K562 (cell line): ENCODE data around the gene NEURL1. TPM values are rescaled to one million over a fixed set of nuclear protein-coding genes. Genes with fewer than 3 reads are reported as not detected.

Experiments
- ATAC-seq: fragments of 200-7000 bp; cut with Tn5 transposase; 3 replicates; pipeline ENCODE4 v1.9.1; 2020; ENCODE audit warnings: moderate library complexity
- BruUV-seq: library from RNA; stranded (reverse); fragments of 400-500 nt; replicated peaks from 2 replicates; lab custom pipeline; 2021; lab: Mats Ljungman, UMichigan
- CTCF ChIA-PET: fragments of 300-600 bp; formaldehyde crosslinking; extraction: SDS; loops from one replicate; lab custom pipeline; 2021; ENCODE audit warnings: low intra/inter-chr PET ratio; lab: Yijun Ruan, JAX
- POLR2A ChIA-PET: fragments of 300-600, 350-650 bp; sonication (Branson Sonifier 250); formaldehyde crosslinking; extraction: SDS; loops from one replicate; lab custom pipeline; 2021; ENCODE audit warnings: antibody characterized with exemption, inconsistent platforms; lab: Yijun Ruan, JAX
- DNase-seq, 4 experiments: peaks; one replicate each; pipeline versions ENCODE4 v3.0.0 to v3.0.0-alpha.2; 2011 to 2018; ENCODE audit warnings: low spot score in 3 of 4, mixed read lengths in 3 of 4; ENCODE audit errors: extremely low read depth in 1 of 4
- FAIRE-seq: peaks from 2 replicates; lab custom pipeline; 2011; peaks lifted over from hg19 to GRCh38; lab: Jason Lieb, UNC
- H2AFZ ChIP-seq: 2 replicates; pipeline ENCODE4 v1.6.0; 2011; ENCODE audit warnings: low read depth, low read length, control low read depth, inconsistent platforms
- H3K27ac ChIP-seq: fragments of 200-600 bp; 3 replicates; pipeline ENCODE4 v1.8.0; 2011; ENCODE audit warnings: low read depth, mild to moderate bottlenecking, control low read depth, inconsistent platforms, low read length, moderate library complexity, mixed read lengths; ENCODE audit errors: extremely low read depth
- H3K27me3 ChIP-seq, 2 experiments: fragments of 300-600 bp in 1 of 2; 2 replicates in 1 of 2; 3 replicates in 1 of 2; pipeline versions ENCODE4 v1.6.0 to v1.8.0; 2011; ENCODE audit warnings: inconsistent platforms in 2 of 2, low read length in 2 of 2, mild to moderate bottlenecking in 1 of 2, mixed read lengths in 1 of 2, moderate library complexity in 1 of 2; ENCODE audit not compliant: control insufficient read depth in 2 of 2, insufficient read depth in 2 of 2
- H3K36me3 ChIP-seq: fragments of 300-600 bp; 3 replicates; pipeline ENCODE4 v1.8.0; 2011; ENCODE audit warnings: mild to moderate bottlenecking, low read length, inconsistent platforms; ENCODE audit not compliant: control insufficient read depth, insufficient read depth
- H3K4me1 ChIP-seq, 2 experiments: fragments of 200-600 bp in 1 of 2; replicated peaks in 1 of 2; 2 replicates in 1 of 2; 3 replicates in 1 of 2; pipeline versions ENCODE4 v1.5.1 to v1.8.0; 2011; ENCODE audit warnings: inconsistent platforms in 2 of 2, low read length in 2 of 2, mild to moderate bottlenecking in 1 of 2, mixed read lengths in 1 of 2, moderate library complexity in 1 of 2; ENCODE audit not compliant: control insufficient read depth in 2 of 2, insufficient read depth in 2 of 2
- H3K4me2 ChIP-seq: 2 replicates; pipeline ENCODE4 v1.6.1; 2011; ENCODE audit warnings: low read length, control low read depth, inconsistent platforms, mixed read lengths; ENCODE audit not compliant: insufficient read depth
- H3K4me3 ChIP-seq: fragments of 200-600 bp; sonication (generic), shearing (Covaris generic); 2 replicates; pipeline ENCODE4 v1.5.1; 2016; ENCODE audit warnings: control low read depth, inconsistent platforms
- H3K79me2 ChIP-seq: fragments of 200-600 bp; 3 replicates; pipeline ENCODE4 v1.8.0; 2011; ENCODE audit warnings: low read length, inconsistent platforms; ENCODE audit not compliant: control insufficient read depth, insufficient read depth
- H3K9ac ChIP-seq, 2 experiments: 2 replicates each; pipeline versions ENCODE4 v1.6.0 to v1.6.1; 2011; ENCODE audit warnings: low read depth in 2 of 2, low read length in 2 of 2, control low read depth in 1 of 2, inconsistent platforms in 1 of 2, mild to moderate bottlenecking in 1 of 2, mixed read lengths in 1 of 2; ENCODE audit not compliant: insufficient read depth in 1 of 2
- H3K9me1 ChIP-seq: one replicate; pipeline ENCODE4 v1.6.0; 2011; ENCODE audit warnings: inconsistent platforms, mild to moderate bottlenecking, low read length, moderate library complexity; ENCODE audit not compliant: control insufficient read depth, insufficient read depth
- H3K9me3 ChIP-seq: replicated peaks from 2 replicates; pipeline ENCODE4 v1.5.1; 2011; ENCODE audit warnings: low read depth, low read length, inconsistent platforms; ENCODE audit not compliant: control insufficient read depth, insufficient read depth
- H4K20me1 ChIP-seq: replicated peaks from 2 replicates; pipeline ENCODE4 v1.6.1; 2011; ENCODE audit warnings: low read length, inconsistent platforms, mixed read lengths; ENCODE audit not compliant: control insufficient read depth, insufficient read depth
- DACH1 ChIP-seq: fragments of 450-650 bp; IDR thresholded peaks from 2 replicates; pipeline ENCODE4 v1.6.1; 2018; ENCODE audit not compliant: partially characterized antibody
- MTF1 ChIP-seq: fragments of 250-450 bp; sonication (Bioruptor Pico); IDR thresholded peaks from 2 replicates; pipeline ENCODE4 v1.9.0; 2021; ENCODE audit warnings: moderate library complexity, mild to moderate bottlenecking, inconsistent platforms, borderline replicate concordance
- MYBL2 ChIP-seq, 2 experiments: fragments of 450-650 bp in 1 of 2; sonication (generic) in 1 of 2; formaldehyde crosslinking in 1 of 2; IDR thresholded peaks; 2 replicates each; pipeline versions ENCODE4 v1.6.1 to v1.8.1; 2017 to 2022; ENCODE audit warnings: borderline replicate concordance in 1 of 2, inconsistent platforms in 1 of 2, low read depth in 1 of 2, mild to moderate bottlenecking in 1 of 2, missing genetic modification reagents in 1 of 2, moderate library complexity in 1 of 2
- POLR2H ChIP-seq: IDR thresholded peaks from 2 replicates; pipeline ENCODE4 v1.6.1; 2016; ENCODE audit warnings: missing genetic modification characterization, low read depth, mild to moderate bottlenecking, control low read depth, missing compliant biosample characterization, moderate library complexity
- ZNF668 ChIP-seq: fragments of 250-450 bp; sonication (Bioruptor Pico); IDR thresholded peaks from 2 replicates; pipeline ENCODE4 v1.8.0; 2022; ENCODE audit warnings: mild to moderate bottlenecking, inconsistent platforms
- ZNF717 ChIP-seq: fragments of 250-450 bp; sonication (Bioruptor Pico); IDR thresholded peaks from 2 replicates; pipeline ENCODE4 v1.5.0; 2021
- WGBS: fragments of 100-300 bp; shearing (Covaris generic); methylation state at CpG from one replicate; pipeline ENCODE4 v1.1.6; 2016; ENCODE audit warnings: low coverage, mixed read lengths; ENCODE audit not compliant: insufficient coverage; ENCODE audit errors: missing lambda C conversion rate; 5-methylcytosine and 5-hydroxymethylcytosine counted together
- in situ Hi-C: fragments of 300-500 bp; cut with MboI; formaldehyde crosslinking; loops from 4 replicates; pipeline ENCODE4 v1.15.0; 2018; ENCODE audit warnings: inconsistent platforms, mixed read lengths
- intact Hi-C: fragments of 100-400 bp; cut with micrococcal nuclease; formaldehyde crosslinking; loops from 2 replicates; pipeline ENCODE4 v1.14.2; 2022
- polyA plus RNA-seq, 8 experiments: library from polyadenylated mRNA; depleted of rRNA in 4 of 8; stranded (reverse) in 5 of 8; unstranded in 3 of 8; fragments of >200 nt; fragmentation: Nextera tagmentation in 2 of 8; fragmentation: Illumina TruSeq in 1 of 8; extraction: Ambion mirVana in 2 of 8; extraction: Trizol in 1 of 8; gene quantifications; 2 replicates each; pipeline versions ENCODE4 v1.2.1 to v1.2.3, GENCODE V29; 2011 to 2014; ENCODE audit warnings: inconsistent platforms in 1 of 8, missing spikeins in 1 of 8
- total RNA-seq, 7 experiments: library from RNA; depleted of rRNA in 6 of 7; stranded (reverse); fragments of >200 nt in 6 of 7; fragmentation: Illumina TruSeq in 2 of 7; extraction: Trizol in 2 of 7; gene quantifications; 2 replicates each; pipeline versions ENCODE4 v1.2.1 to v1.2.3, GENCODE V29; 2011 to 2021; ENCODE audit warnings: low replicate concordance in 1 of 7
- TF ChIP-seq, protein P1 (sequence below): fragments of 450-650 bp; formaldehyde crosslinking; IDR thresholded peaks from 2 replicates; pipeline ENCODE4 v1.4.0; 2020; ENCODE audit warnings: mild to moderate bottlenecking, moderate library complexity
- TF ChIP-seq, protein P2 (sequence below): sonication (generic); formaldehyde crosslinking; IDR thresholded peaks from 2 replicates; pipeline ENCODE4 v1.8.0; 2023; ENCODE audit warnings: mild to moderate bottlenecking, missing genetic modification reagents
- TF ChIP-seq, protein P3 (sequence below): fragments of 250-450 bp; sonication (Bioruptor Pico); IDR thresholded peaks from 2 replicates; pipeline ENCODE4 v1.4.0; 2020; ENCODE audit warnings: mild to moderate bottlenecking
- TF ChIP-seq, protein P4 (sequence below): fragments of 450-650 bp; IDR thresholded peaks from 2 replicates; pipeline ENCODE4 v1.6.1; 2018; ENCODE audit warnings: mild to moderate bottlenecking, low read depth; ENCODE audit not compliant: partially characterized antibody
- TF ChIP-seq, protein P5 (sequence below): fragments of 450-650 bp; formaldehyde crosslinking; IDR thresholded peaks from 2 replicates; pipeline ENCODE4 v1.4.0; 2022; ENCODE audit warnings: missing genetic modification characterization

NEURL1 gene
- total and polyA plus RNA-seq, 9 of the 15 experiments (the other 6 are each of a cell fraction or from before 2014, with no cell fraction given), result 0.01 to 0.45 (median 0.16) TPM; not detected in 5

DNA sequence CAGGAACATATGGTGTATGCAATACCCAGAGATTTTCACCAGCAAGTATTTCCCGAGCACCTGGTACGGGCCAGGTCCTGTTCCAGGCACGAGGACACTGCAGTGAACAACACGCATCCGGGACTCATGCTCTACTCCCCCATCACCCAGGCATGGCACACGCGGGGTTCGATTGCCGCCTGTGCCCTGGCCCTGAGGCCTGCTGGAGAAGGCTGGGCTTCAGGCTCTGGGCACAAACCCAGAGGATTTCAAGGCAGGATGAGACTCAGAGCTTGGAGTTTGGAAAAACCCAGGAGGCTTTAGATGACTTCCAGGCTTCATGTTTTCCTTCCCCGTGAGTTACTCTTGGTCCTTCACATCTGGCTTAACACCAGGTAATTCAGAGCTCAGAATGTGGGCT, 143.5 kb downstream of the NEURL1 start:
- BruUV-seq, result no TSS peak
- intact Hi-C loops (no loop called here), in situ Hi-C loops (no loop called here)
- no peaks in the 10 kb centered on the region for H3K9me1 ChIP-seq
- DNase-seq (no peak), FAIRE-seq (no peak), ATAC-seq (no peak)
- 86% methylated on average over 7 of the region's 10 CpGs for WGBS
- H3K27ac ChIP-seq, result no peak overlapping the region
- POLR2A ChIA-PET, result interaction anchor here (0.6 to 1.1 kb wide), 4 partner anchors 12 to 16 kb away, joined by 3 to 4 read pairs (median 3); no protein-coding TSS in a partner anchor
- no peak overlapping the region for H2AFZ ChIP-seq
- no peak overlapping the region for H3K4me3 ChIP-seq
- no peak overlapping the region for H3K4me2 ChIP-seq
- H3K79me2 ChIP-seq, result no peaks in the 10 kb centered on the region; the same call in 2 of the 3 replicates
- H3K9me3 ChIP-seq, result no peaks in the 10 kb centered on the region
- no peaks in the 10 kb centered on the region for H3K36me3 ChIP-seq
- H4K20me1 ChIP-seq, result no peaks in the 10 kb centered on the region
- no peak overlapping the region; a peak in 1 of 4 replicates for H3K9ac ChIP-seq
- H3K27me3 ChIP-seq, result no peaks in the 10 kb centered on the region
- H3K4me1 ChIP-seq, result peaks cover 0 to 25% of the 10 kb centered on the region in 2 experiments; a peak in 2 of 5 replicates
- CTCF ChIA-PET, result interaction anchor here (0.6 kb wide), 1 partner anchor 232 kb away, joined by 3 read pairs; no protein-coding TSS in a partner anchor
- TF ChIP-seq, protein P1, sequence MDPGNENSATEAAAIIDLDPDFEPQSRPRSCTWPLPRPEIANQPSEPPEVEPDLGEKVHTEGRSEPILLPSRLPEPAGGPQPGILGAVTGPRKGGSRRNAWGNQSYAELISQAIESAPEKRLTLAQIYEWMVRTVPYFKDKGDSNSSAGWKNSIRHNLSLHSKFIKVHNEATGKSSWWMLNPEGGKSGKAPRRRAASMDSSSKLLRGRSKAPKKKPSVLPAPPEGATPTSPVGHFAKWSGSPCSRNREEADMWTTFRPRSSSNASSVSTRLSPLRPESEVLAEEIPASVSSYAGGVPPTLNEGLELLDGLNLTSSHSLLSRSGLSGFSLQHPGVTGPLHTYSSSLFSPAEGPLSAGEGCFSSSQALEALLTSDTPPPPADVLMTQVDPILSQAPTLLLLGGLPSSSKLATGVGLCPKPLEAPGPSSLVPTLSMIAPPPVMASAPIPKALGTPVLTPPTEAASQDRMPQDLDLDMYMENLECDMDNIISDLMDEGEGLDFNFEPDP (CRISPR knock-in tag), result no peak
- TF ChIP-seq, protein P2, sequence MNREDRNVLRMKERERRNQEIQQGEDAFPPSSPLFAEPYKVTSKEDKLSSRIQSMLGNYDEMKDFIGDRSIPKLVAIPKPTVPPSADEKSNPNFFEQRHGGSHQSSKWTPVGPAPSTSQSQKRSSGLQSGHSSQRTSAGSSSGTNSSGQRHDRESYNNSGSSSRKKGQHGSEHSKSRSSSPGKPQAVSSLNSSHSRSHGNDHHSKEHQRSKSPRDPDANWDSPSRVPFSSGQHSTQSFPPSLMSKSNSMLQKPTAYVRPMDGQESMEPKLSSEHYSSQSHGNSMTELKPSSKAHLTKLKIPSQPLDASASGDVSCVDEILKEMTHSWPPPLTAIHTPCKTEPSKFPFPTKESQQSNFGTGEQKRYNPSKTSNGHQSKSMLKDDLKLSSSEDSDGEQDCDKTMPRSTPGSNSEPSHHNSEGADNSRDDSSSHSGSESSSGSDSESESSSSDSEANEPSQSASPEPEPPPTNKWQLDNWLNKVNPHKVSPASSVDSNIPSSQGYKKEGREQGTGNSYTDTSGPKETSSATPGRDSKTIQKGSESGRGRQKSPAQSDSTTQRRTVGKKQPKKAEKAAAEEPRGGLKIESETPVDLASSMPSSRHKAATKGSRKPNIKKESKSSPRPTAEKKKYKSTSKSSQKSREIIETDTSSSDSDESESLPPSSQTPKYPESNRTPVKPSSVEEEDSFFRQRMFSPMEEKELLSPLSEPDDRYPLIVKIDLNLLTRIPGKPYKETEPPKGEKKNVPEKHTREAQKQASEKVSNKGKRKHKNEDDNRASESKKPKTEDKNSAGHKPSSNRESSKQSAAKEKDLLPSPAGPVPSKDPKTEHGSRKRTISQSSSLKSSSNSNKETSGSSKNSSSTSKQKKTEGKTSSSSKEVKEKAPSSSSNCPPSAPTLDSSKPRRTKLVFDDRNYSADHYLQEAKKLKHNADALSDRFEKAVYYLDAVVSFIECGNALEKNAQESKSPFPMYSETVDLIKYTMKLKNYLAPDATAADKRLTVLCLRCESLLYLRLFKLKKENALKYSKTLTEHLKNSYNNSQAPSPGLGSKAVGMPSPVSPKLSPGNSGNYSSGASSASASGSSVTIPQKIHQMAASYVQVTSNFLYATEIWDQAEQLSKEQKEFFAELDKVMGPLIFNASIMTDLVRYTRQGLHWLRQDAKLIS (CRISPR knock-in tag), result no peak
- TF ChIP-seq ZNF717 (CRISPR knock-in tag) (no peak), POLR2H (tag) (no peak), MYBL2 (IDR thresholded peaks at IDR 0.05; ENCODE audit: low read depth) (no peak), MYBL2 (CRISPR knock-in tag; IDR thresholded peaks at IDR 0.05; ENCODE audit: borderline replicate concordance) (no peak), ZNF668 (CRISPR knock-in tag) (no peak), MTF1 (CRISPR knock-in tag) (no peak), DACH1 (no peak)
- TF ChIP-seq, protein P3, sequence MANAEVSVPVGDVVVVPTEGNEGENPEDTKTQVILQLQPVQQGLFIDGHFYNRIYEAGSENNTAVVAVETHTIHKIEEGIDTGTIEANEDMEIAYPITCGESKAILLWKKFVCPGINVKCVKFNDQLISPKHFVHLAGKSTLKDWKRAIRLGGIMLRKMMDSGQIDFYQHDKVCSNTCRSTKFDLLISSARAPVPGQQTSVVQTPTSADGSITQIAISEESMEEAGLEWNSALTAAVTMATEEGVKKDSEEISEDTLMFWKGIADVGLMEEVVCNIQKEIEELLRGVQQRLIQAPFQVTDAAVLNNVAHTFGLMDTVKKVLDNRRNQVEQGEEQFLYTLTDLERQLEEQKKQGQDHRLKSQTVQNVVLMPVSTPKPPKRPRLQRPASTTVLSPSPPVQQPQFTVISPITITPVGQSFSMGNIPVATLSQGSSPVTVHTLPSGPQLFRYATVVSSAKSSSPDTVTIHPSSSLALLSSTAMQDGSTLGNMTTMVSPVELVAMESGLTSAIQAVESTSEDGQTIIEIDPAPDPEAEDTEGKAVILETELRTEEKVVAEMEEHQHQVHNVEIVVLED (CRISPR knock-in tag), result no peak
- TF ChIP-seq, protein P4, sequence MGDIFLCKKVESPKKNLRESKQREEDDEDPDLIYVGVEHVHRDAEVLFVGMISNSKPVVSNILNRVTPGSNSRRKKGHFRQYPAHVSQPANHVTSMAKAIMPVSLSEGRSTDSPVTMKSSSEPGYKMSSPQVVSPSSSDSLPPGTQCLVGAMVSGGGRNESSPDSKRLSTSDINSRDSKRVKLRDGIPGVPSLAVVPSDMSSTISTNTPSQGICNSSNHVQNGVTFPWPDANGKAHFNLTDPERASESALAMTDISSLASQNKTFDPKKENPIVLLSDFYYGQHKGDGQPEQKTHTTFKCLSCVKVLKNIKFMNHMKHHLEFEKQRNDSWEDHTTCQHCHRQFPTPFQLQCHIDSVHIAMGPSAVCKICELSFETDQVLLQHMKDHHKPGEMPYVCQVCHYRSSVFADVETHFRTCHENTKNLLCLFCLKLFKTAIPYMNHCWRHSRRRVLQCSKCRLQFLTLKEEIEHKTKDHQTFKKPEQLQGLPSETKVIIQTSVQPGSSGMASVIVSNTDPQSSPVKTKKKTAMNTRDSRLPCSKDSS, result no peak
- TF ChIP-seq, protein P5, sequence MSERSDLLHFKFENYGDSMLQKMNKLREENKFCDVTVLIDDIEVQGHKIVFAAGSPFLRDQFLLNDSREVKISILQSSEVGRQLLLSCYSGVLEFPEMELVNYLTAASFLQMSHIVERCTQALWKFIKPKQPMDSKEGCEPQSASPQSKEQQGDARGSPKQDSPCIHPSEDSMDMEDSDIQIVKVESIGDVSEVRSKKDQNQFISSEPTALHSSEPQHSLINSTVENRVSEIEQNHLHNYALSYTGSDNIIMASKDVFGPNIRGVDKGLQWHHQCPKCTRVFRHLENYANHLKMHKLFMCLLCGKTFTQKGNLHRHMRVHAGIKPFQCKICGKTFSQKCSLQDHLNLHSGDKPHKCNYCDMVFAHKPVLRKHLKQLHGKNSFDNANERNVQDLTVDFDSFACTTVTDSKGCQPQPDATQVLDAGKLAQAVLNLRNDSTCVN, result no peak
